Fibroblast of mammary gland (primary cell): ENCODE results near the gene CD72.
A peak's percentile ranks its signal among the peaks of the same experiment; 100 is the strongest.
"Not testable (repeated sequence)": the region's sequence is repeated elsewhere in the genome, so short reads cannot be mapped to it uniquely, and the experiment has no call there.

ENCODE experiments used
- DNase-seq: peaks from one replicate; pipeline ENCODE4 v3.0.0-alpha.2; 2010; ENCODE audit warnings: low read depth
- H3K4me3 ChIP-seq: 2 replicates; pipeline ENCODE4 v1.5.1; 2011; ENCODE audit warnings: low read depth, mild to moderate bottlenecking, low read length, moderate library complexity; ENCODE audit not compliant: control insufficient read depth
- CTCF ChIP-seq: conservative IDR thresholded peaks from 2 replicates; pipeline ENCODE4 v1.5.1; 2011; ENCODE audit warnings: low read depth, low read length, inconsistent platforms; ENCODE audit not compliant: control insufficient read depth, insufficient read depth

The CD72 gene

GRCh38 chr9:35598866-35599590, 19.2 kb downstream of the CD72 start:
- no peak for TF ChIP-seq CTCF
- DNase-seq = no peak
- H3K4me3 ChIP-seq = no peak overlapping the region

GRCh38 chr9:35596907-35597306, 21.3 kb downstream of the CD72 start:
- H3K4me3 ChIP-seq, DNase-seq: not testable (repeated sequence)

- no peak for TF ChIP-seq CTCF
Observed at GRCh38 chr9:35594471-35594870, 23.7 kb downstream of the CD72 start.

GRCh38 chr9:35593581-35593980, 24.6 kb downstream of the CD72 start:
- DNase-seq = no peak
- TF ChIP-seq CTCF = no peak
- H3K4me3 ChIP-seq = no peak overlapping the region

More at GRCh38 chr9:35594471-35594870, 23.7 kb downstream of the CD72 start:
- DNase-seq = no peak
- no peak overlapping the region for H3K4me3 ChIP-seq

GRCh38 chr9:35588506-35588905, 29.7 kb downstream of the CD72 start:
- H3K4me3 ChIP-seq, DNase-seq: not testable (repeated sequence)

- not testable (repeated sequence) for H3K4me3 ChIP-seq, DNase-seq
Observed at GRCh38 chr9:35584681-35585080, 33.5 kb downstream of the CD72 start.

- not testable (repeated sequence) for DNase-seq, H3K4me3 ChIP-seq
Observed at GRCh38 chr9:35583521-35583920, 34.7 kb downstream of the CD72 start.

GRCh38 chr9:35579659-35580227, 38.5 kb downstream of the CD72 start:
- DNase-seq, H3K4me3 ChIP-seq: not testable (repeated sequence)

GRCh38 chr9:35579130-35579529, 39.1 kb downstream of the CD72 start:
- H3K4me3 ChIP-seq = no peak overlapping the region
- DNase-seq = peak; percentile 34
- no peak for TF ChIP-seq CTCF
